Lower leg skin (tissue), 4 donors: ENCODE data around the gene TTC21A. TPM values are rescaled to one million over a fixed set of nuclear protein-coding genes. Genes with fewer than 3 reads are reported as not detected.
"Not testable (repeated sequence)": the region's sequence is repeated elsewhere in the genome, so short reads cannot be mapped to it uniquely, and the experiment has no call there.

ENCODE experiments used
- DNase-seq, 2 donors: peaks; one replicate each; pipeline ENCODE4 v3.0.0-alpha.2; 2019; ENCODE audit warnings: low spot score in 2 of 2
- H3K4me3 ChIP-seq: fragments of 200-600 bp; sonication (generic); 2 replicates; pipeline ENCODE4 v1.5.1; 2017; ENCODE audit warnings: mild to moderate bottlenecking, low read depth; ENCODE audit not compliant: poor library complexity, severe bottlenecking
- POLR2A ChIP-seq, 2 donors: fragments of 450-650 bp; IDR thresholded peaks; one replicate each; pipeline ENCODE4 v1.6.1; 2016 to 2017; ENCODE audit warnings: antibody characterized with exemption in 2 of 2, mild to moderate bottlenecking in 1 of 2, moderate library complexity in 1 of 2
- WGBS, 2 donors: methylation state at CpG; one replicate each; pipeline ENCODE4 v1.1.5; 2018; 5-methylcytosine and 5-hydroxymethylcytosine counted together
- intact Hi-C: fragments of 100-400 bp; cut with DNase I; formaldehyde crosslinking; loops from one replicate; pipeline ENCODE4 v1.15.0; 2023; ENCODE audit warnings: low total_unique reads
- total RNA-seq, 4 donors: library from RNA; depleted of rRNA; stranded (reverse); fragments of >200 nt; gene quantifications; one replicate each; pipeline ENCODE4 v1.1.0, GENCODE V29; 2016
- TF ChIP-seq, protein P1 (sequence below), 3 donors: fragments of 450-650 bp; IDR thresholded peaks; one replicate each; pipeline ENCODE4 v1.5.1; 2016; ENCODE audit warnings: antibody characterized with exemption in 3 of 3, mild to moderate bottlenecking in 3 of 3, moderate library complexity in 2 of 3

The TTC21A gene, protein sequence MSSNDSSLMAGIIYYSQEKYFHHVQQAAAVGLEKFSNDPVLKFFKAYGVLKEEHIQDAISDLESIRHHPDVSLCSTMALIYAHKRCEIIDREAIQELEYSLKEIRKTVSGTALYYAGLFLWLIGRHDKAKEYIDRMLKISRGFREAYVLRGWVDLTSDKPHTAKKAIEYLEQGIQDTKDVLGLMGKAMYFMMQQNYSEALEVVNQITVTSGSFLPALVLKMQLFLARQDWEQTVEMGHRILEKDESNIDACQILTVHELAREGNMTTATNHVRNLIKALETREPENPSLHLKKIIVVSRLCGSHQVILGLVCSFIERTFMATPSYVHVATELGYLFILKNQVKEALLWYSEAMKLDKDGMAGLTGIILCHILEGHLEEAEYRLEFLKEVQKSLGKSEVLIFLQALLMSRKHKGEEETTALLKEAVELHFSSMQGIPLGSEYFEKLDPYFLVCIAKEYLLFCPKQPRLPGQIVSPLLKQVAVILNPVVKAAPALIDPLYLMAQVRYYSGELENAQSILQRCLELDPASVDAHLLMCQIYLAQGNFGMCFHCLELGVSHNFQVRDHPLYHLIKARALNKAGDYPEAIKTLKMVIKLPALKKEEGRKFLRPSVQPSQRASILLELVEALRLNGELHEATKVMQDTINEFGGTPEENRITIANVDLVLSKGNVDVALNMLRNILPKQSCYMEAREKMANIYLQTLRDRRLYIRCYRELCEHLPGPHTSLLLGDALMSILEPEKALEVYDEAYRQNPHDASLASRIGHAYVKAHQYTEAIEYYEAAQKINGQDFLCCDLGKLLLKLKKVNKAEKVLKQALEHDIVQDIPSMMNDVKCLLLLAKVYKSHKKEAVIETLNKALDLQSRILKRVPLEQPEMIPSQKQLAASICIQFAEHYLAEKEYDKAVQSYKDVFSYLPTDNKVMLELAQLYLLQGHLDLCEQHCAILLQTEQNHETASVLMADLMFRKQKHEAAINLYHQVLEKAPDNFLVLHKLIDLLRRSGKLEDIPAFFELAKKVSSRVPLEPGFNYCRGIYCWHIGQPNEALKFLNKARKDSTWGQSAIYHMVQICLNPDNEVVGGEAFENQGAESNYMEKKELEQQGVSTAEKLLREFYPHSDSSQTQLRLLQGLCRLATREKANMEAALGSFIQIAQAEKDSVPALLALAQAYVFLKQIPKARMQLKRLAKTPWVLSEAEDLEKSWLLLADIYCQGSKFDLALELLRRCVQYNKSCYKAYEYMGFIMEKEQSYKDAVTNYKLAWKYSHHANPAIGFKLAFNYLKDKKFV (N-terminal part only)
- 1 to 10 TPM; 2.7 to 5.6 (median 4.9) TPM for total RNA-seq

DNA sequence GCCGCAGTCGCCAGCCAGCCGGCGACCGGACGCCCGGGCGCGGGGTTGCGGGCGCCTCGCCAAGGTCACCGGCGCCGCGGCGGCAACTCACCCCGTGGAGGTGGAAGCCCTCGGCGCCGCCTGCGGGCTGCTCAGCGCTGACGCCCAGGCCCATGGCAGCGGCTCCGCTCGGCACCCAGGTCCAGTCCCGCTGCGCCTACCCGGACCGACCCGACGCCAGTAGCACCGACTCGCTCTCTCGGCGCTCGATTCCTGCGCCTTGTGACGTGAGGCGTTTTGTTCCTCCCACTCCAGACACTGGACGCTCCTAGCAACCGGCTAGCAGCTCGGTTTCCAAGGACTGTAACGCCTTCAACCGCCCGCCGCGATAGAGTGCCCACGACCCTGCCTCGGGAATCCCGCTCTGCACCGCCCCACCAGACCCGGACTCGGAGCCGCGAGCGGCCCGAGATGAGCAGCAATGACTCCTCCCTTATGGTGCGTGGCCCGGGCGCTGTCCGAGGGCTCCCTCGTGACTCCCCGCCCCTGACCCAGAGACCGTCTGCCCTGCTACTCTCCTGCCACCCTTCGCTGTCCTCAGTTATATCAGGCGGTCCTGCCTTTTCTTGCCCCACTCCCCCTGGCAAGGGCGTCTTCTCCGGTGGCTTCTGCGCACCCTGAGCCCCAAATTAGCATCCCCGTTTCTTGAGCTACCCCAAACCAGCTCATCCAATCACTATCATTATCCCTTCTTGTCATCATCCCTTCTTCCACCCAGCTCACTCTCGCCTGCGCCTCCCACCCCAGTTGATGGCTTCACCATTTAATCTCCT is at the start of gene TTC21A, which contains the start of gene GORASP1:
Gene TTC21A, plus strand, starts transcription at position 293 of the 812 bp plus-strand sequence. Its CDS starts 158 bp downstream, at position 451.
Gene GORASP1, minus strand, starts transcription at position 240 of the 812 bp plus-strand sequence. Its CDS starts 86 bp downstream, at position 154.
- DNase-seq, result peak; percentile 84 to 96
- intact Hi-C loops, result no loop called here
- 1% methylated on average over 21 to 33 of the region's 74 CpGs for WGBS, 2 donors
- TF ChIP-seq, protein P1, sequence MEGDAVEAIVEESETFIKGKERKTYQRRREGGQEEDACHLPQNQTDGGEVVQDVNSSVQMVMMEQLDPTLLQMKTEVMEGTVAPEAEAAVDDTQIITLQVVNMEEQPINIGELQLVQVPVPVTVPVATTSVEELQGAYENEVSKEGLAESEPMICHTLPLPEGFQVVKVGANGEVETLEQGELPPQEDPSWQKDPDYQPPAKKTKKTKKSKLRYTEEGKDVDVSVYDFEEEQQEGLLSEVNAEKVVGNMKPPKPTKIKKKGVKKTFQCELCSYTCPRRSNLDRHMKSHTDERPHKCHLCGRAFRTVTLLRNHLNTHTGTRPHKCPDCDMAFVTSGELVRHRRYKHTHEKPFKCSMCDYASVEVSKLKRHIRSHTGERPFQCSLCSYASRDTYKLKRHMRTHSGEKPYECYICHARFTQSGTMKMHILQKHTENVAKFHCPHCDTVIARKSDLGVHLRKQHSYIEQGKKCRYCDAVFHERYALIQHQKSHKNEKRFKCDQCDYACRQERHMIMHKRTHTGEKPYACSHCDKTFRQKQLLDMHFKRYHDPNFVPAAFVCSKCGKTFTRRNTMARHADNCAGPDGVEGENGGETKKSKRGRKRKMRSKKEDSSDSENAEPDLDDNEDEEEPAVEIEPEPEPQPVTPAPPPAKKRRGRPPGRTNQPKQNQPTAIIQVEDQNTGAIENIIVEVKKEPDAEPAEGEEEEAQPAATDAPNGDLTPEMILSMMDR (IDR thresholded peaks at IDR 0.05), result no peak
- peak within 1 kb of the TSS; percentile 83 for H3K4me3 ChIP-seq

DNA sequence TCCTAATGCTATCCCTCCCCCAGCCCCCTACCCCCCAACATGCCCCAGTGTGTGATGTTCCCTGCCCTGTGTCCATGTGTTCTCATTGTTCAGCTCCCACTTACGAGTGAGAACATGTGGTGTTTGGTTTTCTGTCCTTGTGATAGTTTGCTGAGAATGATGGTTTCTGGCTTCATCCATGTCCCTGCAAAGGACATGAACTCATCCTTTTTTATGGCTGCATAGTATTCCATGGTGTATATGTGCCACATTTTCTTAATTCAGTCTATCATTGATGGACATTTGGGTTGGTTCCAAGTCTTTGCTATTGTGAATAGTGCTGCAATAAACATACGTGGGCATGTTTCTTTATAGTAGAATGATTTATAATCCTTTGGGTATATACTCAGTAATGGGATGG is 46.3 kb upstream of the TTC21A start:
- intact Hi-C loops, DNase-seq, H3K4me3 ChIP-seq: not testable (repeated sequence)
- 88 to 93% methylated on average over 2 of the region's 2 CpGs for WGBS, 2 donors

DNA sequence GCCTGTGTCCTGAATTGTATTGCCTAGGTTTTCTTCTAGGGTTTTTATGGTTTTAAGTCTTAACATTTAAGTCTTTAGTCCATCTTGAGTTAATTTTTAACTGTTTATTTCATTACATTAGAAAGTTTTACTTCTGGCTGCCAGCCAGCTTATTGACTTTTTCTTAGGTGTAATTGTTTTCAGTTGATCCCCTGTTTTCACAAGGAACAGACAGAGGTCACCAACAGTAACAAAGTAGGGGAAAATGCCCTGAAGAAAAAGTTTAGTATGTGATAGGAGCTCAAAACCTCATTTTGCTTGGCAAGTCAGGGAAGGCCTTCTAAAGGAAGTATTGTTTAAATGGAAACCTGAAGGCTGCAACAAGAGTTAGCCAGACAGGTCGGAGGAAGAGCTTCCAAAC is 45.3 kb upstream of the TTC21A start:
- WGBS, 2 donors, result 44 to 80% methylated on average over 1 of the region's 1 CpG
- intact Hi-C loops, result no loop called here
- TF ChIP-seq, protein P1 (IDR thresholded peaks at IDR 0.05), result no peak
- TF ChIP-seq POLR2A (IDR thresholded peaks at IDR 0.05), result no peak
- DNase-seq, result no peak
- no peak overlapping the region for H3K4me3 ChIP-seq

DNA sequence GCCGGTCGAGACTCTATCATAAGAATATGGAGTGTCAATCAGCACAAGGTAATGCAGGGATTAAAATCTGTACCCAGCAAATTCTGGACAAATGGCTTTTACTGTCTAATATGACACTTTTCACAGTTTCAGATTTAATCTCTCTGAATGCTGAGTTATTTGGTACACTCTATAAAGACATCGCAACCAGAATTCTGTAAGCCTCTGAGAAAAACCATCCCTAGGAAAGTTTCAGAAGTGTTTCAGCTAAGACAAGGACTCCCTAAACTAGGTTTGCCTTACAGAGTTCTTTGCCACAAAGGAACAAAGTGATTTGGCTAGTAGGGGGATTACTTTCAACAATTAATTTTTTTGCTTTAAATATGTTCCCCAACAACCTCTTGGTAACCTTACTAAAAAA is 44.3 kb upstream of the TTC21A start:
- no peak for DNase-seq
- 75 to 84% methylated on average over 3 of the region's 3 CpGs for WGBS, 2 donors
- no peak for TF ChIP-seq POLR2A (IDR thresholded peaks at IDR 0.05)
- TF ChIP-seq, protein P1 (IDR thresholded peaks at IDR 0.05), result no peak
- no peak overlapping the region for H3K4me3 ChIP-seq
- intact Hi-C loops, result no loop called here

DNA sequence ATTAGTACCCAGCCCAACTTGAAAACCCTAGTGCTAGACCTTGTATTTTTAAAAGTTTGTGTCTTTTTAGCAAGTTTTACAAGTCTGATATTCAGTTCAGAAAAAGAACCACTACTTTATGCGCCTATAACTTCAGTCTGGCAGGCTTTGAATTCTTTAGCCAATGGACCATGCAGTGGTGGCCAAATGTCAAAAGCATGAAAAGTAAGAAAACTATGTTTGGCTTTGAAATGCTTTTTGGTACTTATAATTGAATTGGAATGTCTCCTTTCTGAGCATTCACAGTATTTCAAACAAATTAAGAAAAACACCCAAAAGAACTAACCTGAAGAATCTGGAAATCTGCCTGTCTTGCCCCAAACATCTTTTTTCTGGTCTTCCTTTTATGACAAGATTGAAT is 42.8 kb upstream of the TTC21A start:
- no peak for DNase-seq
- H3K4me3 ChIP-seq, result no peak overlapping the region
- intact Hi-C loops, result no loop called here
- TF ChIP-seq, protein P1 (IDR thresholded peaks at IDR 0.05), result no peak
- no peak for TF ChIP-seq POLR2A (IDR thresholded peaks at IDR 0.05)
- WGBS, 2 donors, result 83 to 90% methylated on average over 1 of the region's 1 CpG
